ENCODE results near the gene PADI2.

The PADI2 gene

DNA sequence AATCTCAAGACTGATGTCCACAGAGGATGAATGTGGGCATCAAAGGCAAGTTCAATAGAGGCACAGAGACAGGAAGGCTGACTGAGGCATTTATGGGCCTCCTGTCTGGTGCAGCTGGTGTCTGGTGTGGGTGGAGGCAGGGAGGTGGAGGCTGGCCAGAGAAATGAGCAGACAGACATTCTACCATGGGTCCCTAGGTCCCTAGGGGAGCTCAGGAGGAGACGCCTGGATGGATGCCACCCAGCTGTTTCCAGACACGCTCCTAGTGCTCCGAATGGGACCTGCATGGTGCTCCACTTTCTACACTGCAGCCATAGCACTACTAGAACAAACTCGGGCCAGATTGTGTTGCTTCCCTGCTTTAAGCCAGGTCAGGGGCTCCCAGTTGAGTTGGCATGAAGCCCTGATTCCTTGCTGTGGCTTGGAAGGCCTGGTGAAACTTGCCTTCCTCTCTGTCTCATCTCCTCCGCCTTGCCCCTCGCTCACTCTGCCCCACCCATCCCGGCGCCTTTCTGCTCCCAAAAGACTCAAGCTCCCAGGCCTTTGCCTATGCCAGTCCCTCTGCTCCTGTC lies 25.3 kb downstream of the PADI2 start:
- H3K9ac ChIP-seq (ENCODE audit: insufficient read length) = no peak overlapping the region
- DNase-seq (ENCODE audit: low read depth, low spot score) = no peak
- H3K4me3 ChIP-seq = no peak overlapping the region
- no peaks in the 10 kb centered on the region; the same call in 1 of the 2 replicates for H3K36me3 ChIP-seq (ENCODE audit: insufficient read depth, low read length)
- no peak overlapping the region for H3K27ac ChIP-seq
- H3K9me3 ChIP-seq (ENCODE audit: low read depth, low read length) = no peaks in the 10 kb centered on the region
- TF ChIP-seq FOXP2 (optimal IDR thresholded peaks at IDR 0.05; ENCODE audit: control extremely low read depth, extremely low read length, insufficient read depth) = no peak
- no peak for TF ChIP-seq POLR2AphosphoS5 (IDR thresholded peaks at IDR 0.05; ENCODE audit: borderline replicate concordance, low read depth, low read length)
- TF ChIP-seq EZH2 (IDR thresholded peaks at IDR 0.05) = no peak

DNA sequence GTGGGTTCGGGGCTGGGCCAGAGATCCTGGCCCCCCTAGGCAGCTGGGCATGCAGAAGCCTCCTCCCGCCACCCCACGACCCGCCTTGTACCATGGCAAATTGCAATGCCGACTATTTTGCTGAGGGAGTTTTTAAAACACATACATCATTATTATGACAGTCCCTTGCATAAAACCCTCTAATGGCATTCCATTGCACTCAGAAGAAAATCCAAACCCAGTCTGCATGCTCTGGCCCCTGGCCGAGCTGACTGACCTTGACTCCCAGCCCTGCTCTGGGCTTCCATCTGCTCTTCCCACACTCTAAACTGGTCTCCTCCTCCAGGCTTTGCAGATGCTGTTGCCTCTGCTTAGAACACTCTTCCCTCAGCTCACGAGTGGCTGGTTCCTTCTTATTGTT lies 28.0 kb downstream of the PADI2 start:
- Histone ChIP-seq H3K27ac (no peak overlapping the region), H3K9ac (ENCODE audit: insufficient read length) (no peak overlapping the region), H3K9me3 (ENCODE audit: low read depth, low read length) (no peaks in the 10 kb centered on the region), H3K36me3 (ENCODE audit: insufficient read depth, low read length) (no peaks in the 10 kb centered on the region; the same call in 1 of the 2 replicates), H3K4me3 (no peak overlapping the region)
- DNase-seq (ENCODE audit: low read depth, low spot score) = no peak
- no peak for TF ChIP-seq FOXP2 (optimal IDR thresholded peaks at IDR 0.05; ENCODE audit: control extremely low read depth, extremely low read length, insufficient read depth)
- no peak for TF ChIP-seq POLR2AphosphoS5 (IDR thresholded peaks at IDR 0.05; ENCODE audit: borderline replicate concordance, low read depth, low read length)

- Histone ChIP-seq H3K27ac (no peak overlapping the region), H3K9ac (ENCODE audit: insufficient read length) (no peak overlapping the region), H3K36me3 (ENCODE audit: insufficient read depth, low read length) (no peaks in the 10 kb centered on the region; the same call in 1 of the 2 replicates), H3K4me3 (no peak overlapping the region), H3K9me3 (ENCODE audit: low read depth, low read length) (no peaks in the 10 kb centered on the region)
- TF ChIP-seq POLR2AphosphoS5 (IDR thresholded peaks at IDR 0.05; ENCODE audit: borderline replicate concordance, low read depth, low read length) (no peak), FOXP2 (optimal IDR thresholded peaks at IDR 0.05; ENCODE audit: control extremely low read depth, extremely low read length, insufficient read depth) (no peak), EZH2 (IDR thresholded peaks at IDR 0.05) (no peak)
- DNase-seq (ENCODE audit: low read depth, low spot score) = no peak
Observed at GRCh38 chr1:17089506-17089905, 29.7 kb downstream of the PADI2 start.

- H3K4me3 ChIP-seq = no peak overlapping the region
- H3K9ac ChIP-seq (ENCODE audit: insufficient read length) = no peak overlapping the region
- no peak for DNase-seq (ENCODE audit: low read depth, low spot score)
- no peak for TF ChIP-seq POLR2AphosphoS5 (IDR thresholded peaks at IDR 0.05; ENCODE audit: borderline replicate concordance, low read depth, low read length)
- TF ChIP-seq FOXP2 (optimal IDR thresholded peaks at IDR 0.05; ENCODE audit: control extremely low read depth, extremely low read length, insufficient read depth) = no peak
- TF ChIP-seq EZH2 (IDR thresholded peaks at IDR 0.05) = no peak
- H3K36me3 ChIP-seq (ENCODE audit: insufficient read depth, low read length) = no peaks in the 10 kb centered on the region
- no peaks in the 10 kb centered on the region for H3K9me3 ChIP-seq (ENCODE audit: low read depth, low read length)
- no peak overlapping the region for H3K27ac ChIP-seq
Observed at GRCh38 chr1:17086751-17087150, 32.5 kb downstream of the PADI2 start.

- DNase-seq (ENCODE audit: low read depth, low spot score) = no peak
- no peak overlapping the region for H3K4me3 ChIP-seq
- H3K36me3 ChIP-seq (ENCODE audit: insufficient read depth, low read length) = 0 out of 2 replicates have a peak, but pooled peaks cover 4% of the 10 kb centered on the region
- no peak overlapping the region for H3K9ac ChIP-seq (ENCODE audit: insufficient read length)
- H3K27ac ChIP-seq = no peak overlapping the region
- H3K9me3 ChIP-seq (ENCODE audit: low read depth, low read length) = no peaks in the 10 kb centered on the region
- TF ChIP-seq FOXP2 (optimal IDR thresholded peaks at IDR 0.05; ENCODE audit: control extremely low read depth, extremely low read length, insufficient read depth) (no peak), EZH2 (IDR thresholded peaks at IDR 0.05) (no peak), POLR2AphosphoS5 (IDR thresholded peaks at IDR 0.05; ENCODE audit: borderline replicate concordance, low read depth, low read length) (no peak)
Observed at GRCh38 chr1:17084787-17085186, 34.5 kb downstream of the PADI2 start.

DNA sequence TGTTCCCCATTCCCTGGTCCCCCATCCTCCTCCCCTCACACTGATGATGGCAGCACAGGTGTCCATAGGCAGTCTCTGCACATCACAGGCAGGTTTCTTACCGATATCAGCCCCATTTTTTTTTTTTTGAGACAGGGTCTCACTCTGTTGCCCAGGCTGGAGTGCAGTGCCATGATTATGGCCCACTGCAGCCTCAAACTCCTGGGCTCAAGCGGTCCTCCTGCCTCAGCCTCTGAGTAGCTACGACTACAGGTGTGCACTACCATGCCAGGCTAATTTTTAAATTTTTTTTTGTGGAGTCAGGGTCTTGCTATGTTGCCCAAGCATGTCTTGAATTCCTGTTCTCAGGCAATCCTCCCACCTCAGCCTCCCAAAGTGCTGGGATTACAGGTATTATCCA lies 36.5 kb downstream of the PADI2 start:
- 0 out of 2 replicates have a peak, but pooled peaks cover 4% of the 10 kb centered on the region for H3K36me3 ChIP-seq (ENCODE audit: insufficient read depth, low read length)
- no peaks in the 10 kb centered on the region for H3K9me3 ChIP-seq (ENCODE audit: low read depth, low read length)
- H3K9ac ChIP-seq (ENCODE audit: insufficient read length) = no peak overlapping the region
- TF ChIP-seq FOXP2 (optimal IDR thresholded peaks at IDR 0.05; ENCODE audit: control extremely low read depth, extremely low read length, insufficient read depth) = no peak
- no peak for TF ChIP-seq EZH2 (IDR thresholded peaks at IDR 0.05)
- no peak for TF ChIP-seq POLR2AphosphoS5 (IDR thresholded peaks at IDR 0.05; ENCODE audit: borderline replicate concordance, low read depth, low read length)
- DNase-seq (ENCODE audit: low read depth, low spot score) = no peak
- no peak overlapping the region for H3K27ac ChIP-seq
- no peak overlapping the region for H3K4me3 ChIP-seq

DNA sequence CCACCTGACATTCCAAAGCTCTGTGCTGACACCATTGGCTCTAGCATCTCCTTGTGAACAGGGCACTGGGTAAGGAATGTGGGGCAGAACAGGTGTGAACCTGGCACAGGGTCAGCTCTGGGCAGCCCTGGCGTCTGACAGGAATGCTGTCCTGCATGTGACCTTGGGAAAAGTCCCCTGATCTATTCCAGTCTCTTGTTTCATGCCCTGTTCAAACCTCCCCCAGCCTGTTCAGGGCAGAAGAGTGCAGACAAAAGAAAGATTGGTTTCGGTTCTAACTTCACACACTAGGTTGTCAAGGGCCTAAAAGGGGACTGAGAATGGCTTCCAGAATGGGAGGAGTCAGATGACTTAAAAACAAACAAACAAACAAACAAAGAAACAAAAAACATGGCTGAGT lies 37.8 kb downstream of the PADI2 start:
- Histone ChIP-seq H3K9me3 (ENCODE audit: low read depth, low read length) (no peaks in the 10 kb centered on the region), H3K36me3 (ENCODE audit: insufficient read depth, low read length) (0 out of 2 replicates have a peak, but pooled peaks cover 4% of the 10 kb centered on the region), H3K27ac (no peak overlapping the region), H3K9ac (ENCODE audit: insufficient read length) (no peak overlapping the region), H3K4me3 (no peak overlapping the region)
- TF ChIP-seq POLR2AphosphoS5 (IDR thresholded peaks at IDR 0.05; ENCODE audit: borderline replicate concordance, low read depth, low read length) = no peak
- TF ChIP-seq FOXP2 (optimal IDR thresholded peaks at IDR 0.05; ENCODE audit: control extremely low read depth, extremely low read length, insufficient read depth) = no peak
- no peak for DNase-seq (ENCODE audit: low read depth, low spot score)

- H3K9ac ChIP-seq (ENCODE audit: insufficient read length) = no peak overlapping the region
- no peak overlapping the region for H3K27ac ChIP-seq
- H3K9me3 ChIP-seq (ENCODE audit: low read depth, low read length) = no peaks in the 10 kb centered on the region
- no peak for TF ChIP-seq FOXP2 (optimal IDR thresholded peaks at IDR 0.05; ENCODE audit: control extremely low read depth, extremely low read length, insufficient read depth)
- no peak for DNase-seq (ENCODE audit: low read depth, low spot score)
- H3K36me3 ChIP-seq (ENCODE audit: insufficient read depth, low read length) = 0 out of 2 replicates have a peak, but pooled peaks cover 4% of the 10 kb centered on the region
- H3K4me3 ChIP-seq = no peak overlapping the region
Observed at GRCh38 chr1:17080880-17081279, 38.4 kb downstream of the PADI2 start.
